ENCODE results near the gene TMEM184A. TPM values are rescaled to one million over a fixed set of nuclear protein-coding genes. Genes with fewer than 3 reads are reported as not detected.
A peak's percentile ranks its signal among the peaks of the same experiment; 100 is the strongest.

Gene TMEM184A
- total and polyA plus RNA-seq, 10 of the 15 experiments (the other 5 are each of a cell fraction or from before 2014, with no cell fraction given): 0.04 to 0.15 TPM; not detected in 8

- H3K79me2 ChIP-seq (ENCODE audit: control insufficient read depth, insufficient read depth, low read length): no peaks in the 10 kb centered on the region
- FAIRE-seq: no peak
- CTCF ChIA-PET: no interaction called here
- H3K4me2 ChIP-seq (ENCODE audit: control insufficient read depth, insufficient read depth): no peak overlapping the region
- no peaks in the 10 kb centered on the region for H3K27me3 ChIP-seq (replicated peaks in 1 of 2; ENCODE audit: control insufficient read depth in 2 of 2, insufficient read depth in 2 of 2, low read length in 1 of 2)
- no peak overlapping the region for H3K27ac ChIP-seq (ENCODE audit: control insufficient read depth, insufficient read depth)
- ATAC-seq: peak; percentile 32
- H3K4me3 ChIP-seq: no peak overlapping the region
- in situ Hi-C loops (cut with MboI): no loop called here
- H3K4me1 ChIP-seq (ENCODE audit: control insufficient read depth, insufficient read depth, low read length): no peaks in the 10 kb centered on the region
- no peaks in the 10 kb centered on the region for H4K20me1 ChIP-seq (ENCODE audit: control insufficient read depth, insufficient read depth)
- SMC1A ChIA-PET (ENCODE audit: uncharacterized antibody, unreplicated experiment): no interaction called here
- intact Hi-C loops (cut with micrococcal nuclease; ENCODE audit: unreplicated experiment): no loop called here
- POLR2A ChIA-PET: no interaction called here
- BruUV-seq (replicated peaks): no TSS peak
- no peak overlapping the region for H3K9ac ChIP-seq (ENCODE audit: control insufficient read depth, insufficient read depth, low read length)
- RAD21 ChIA-PET (ENCODE audit: unreplicated experiment): no interaction called here
- H3K36me3 ChIP-seq (ENCODE audit: control insufficient read depth in 2 of 2, insufficient read depth in 2 of 2, low read length in 1 of 2): no peaks in the 10 kb centered on the region
- no peaks in the 10 kb centered on the region for H3K9me3 ChIP-seq (replicated peaks; ENCODE audit: control insufficient read depth, insufficient read depth, low read length)
- peak in 1 of 3 experiments; percentile 14; a peak in 1 of 6 replicates for TF ChIP-seq CTCF (IDR thresholded peaks at IDR 0.05 in 2 of 3, conservative IDR thresholded peaks at IDR 0.05 in 1 of 3; ENCODE audit: control insufficient read depth in 2 of 3, extremely low read depth in 1 of 3, insufficient read depth in 1 of 3, low read depth in 3 of 3, low read length in 3 of 3)
- TF ChIP-seq SMC3 (IDR thresholded peaks at IDR 0.05; ENCODE audit: borderline replicate concordance, low read length): no peak
- no peak overlapping the region for H2AFZ ChIP-seq (ENCODE audit: control insufficient read depth, low read depth, low read length)
- WGBS (ENCODE audit: insufficient coverage, insufficient replicate concordance, low lambda C conversion rate, missing lambda C conversion rate): 55% methylated on average over 24 of the region's 24 CpGs
- DNase-seq (ENCODE audit: low read depth, low spot score): no peak
Measured at GRCh38 chr7:1558181-1558811, 2.3 kb upstream of the TMEM184A start.

GRCh38 chr7:1557771-1558170, 1.8 kb upstream of the TMEM184A start:
- no peak for FAIRE-seq
- no peaks in the 10 kb centered on the region for H3K79me2 ChIP-seq (ENCODE audit: control insufficient read depth, insufficient read depth, low read length)
- no peak; the same call in 2 of the 3 replicates for ATAC-seq
- no peaks in the 10 kb centered on the region for H3K4me1 ChIP-seq (ENCODE audit: control insufficient read depth, insufficient read depth, low read length)
- DNase-seq (ENCODE audit: low read depth, low spot score): no peak
- intact Hi-C loops (cut with micrococcal nuclease; ENCODE audit: unreplicated experiment): no loop called here
- no TSS peak for BruUV-seq (replicated peaks)
- H3K27ac ChIP-seq (ENCODE audit: control insufficient read depth, insufficient read depth): no peak overlapping the region
- H3K36me3 ChIP-seq (ENCODE audit: control insufficient read depth in 2 of 2, insufficient read depth in 2 of 2, low read length in 1 of 2): no peaks in the 10 kb centered on the region
- ChIA-PET POLR2A (no interaction called here), RAD21 (ENCODE audit: unreplicated experiment) (no interaction called here), SMC1A (ENCODE audit: uncharacterized antibody, unreplicated experiment) (no interaction called here), CTCF (no interaction called here)
- H2AFZ ChIP-seq (ENCODE audit: control insufficient read depth, low read depth, low read length): no peak overlapping the region
- no peaks in the 10 kb centered on the region for H4K20me1 ChIP-seq (ENCODE audit: control insufficient read depth, insufficient read depth)
- in situ Hi-C loops (cut with MboI): no loop called here
- no peak overlapping the region for H3K4me2 ChIP-seq (ENCODE audit: control insufficient read depth, insufficient read depth)
- H3K9ac ChIP-seq (ENCODE audit: control insufficient read depth, insufficient read depth, low read length): no peak overlapping the region
- H3K9me3 ChIP-seq (replicated peaks; ENCODE audit: control insufficient read depth, insufficient read depth, low read length): no peaks in the 10 kb centered on the region
- no peak overlapping the region for H3K4me3 ChIP-seq
- no peaks in the 10 kb centered on the region for H3K27me3 ChIP-seq (replicated peaks in 1 of 2; ENCODE audit: control insufficient read depth in 2 of 2, insufficient read depth in 2 of 2, low read length in 1 of 2)
- 56% methylated on average over 10 of the region's 10 CpGs for WGBS (ENCODE audit: insufficient coverage, insufficient replicate concordance, low lambda C conversion rate, missing lambda C conversion rate)
- TF ChIP-seq YY1 (IDR thresholded peaks at IDR 0.05; ENCODE audit: low read depth, low read length) (no peak), BACH1 (IDR thresholded peaks at IDR 0.05; ENCODE audit: borderline replicate concordance) (no peak), POLR2AphosphoS2 (IDR thresholded peaks at IDR 0.05; ENCODE audit: low read depth, low read length) (no peak), HSF1 (IDR thresholded peaks at IDR 0.05; ENCODE audit: low read depth, low read length) (no peak), RCOR1 (conservative IDR thresholded peaks at IDR 0.05; ENCODE audit: low read depth, low read length) (no peak), MEF2B (IDR thresholded peaks at IDR 0.05; ENCODE audit: partially characterized antibody, poor library complexity, severe bottlenecking) (no peak), CTCF (IDR thresholded peaks at IDR 0.05 in 2 of 3, conservative IDR thresholded peaks at IDR 0.05 in 1 of 3; ENCODE audit: control insufficient read depth in 2 of 3, extremely low read depth in 1 of 3, insufficient read depth in 1 of 3, low read depth in 3 of 3, low read length in 3 of 3) (no peak), ATF7 (IDR thresholded peaks at IDR 0.05; ENCODE audit: low read depth) (no peak)

All from GM12878 (cell line).